RCC 7860 (cell line): Measurements from ENCODE around the gene RPL13A.

Source experiments
- DNase-seq: peaks from one replicate; pipeline ENCODE4 v3.0.0-alpha.2; 2015; ENCODE audit warnings: low spot score
- FAIRE-seq: peaks from 2 replicates; lab custom pipeline; 2012; peaks lifted over from hg19 to GRCh38; lab: Jason Lieb, UNC

Gene RPL13A

DNA sequence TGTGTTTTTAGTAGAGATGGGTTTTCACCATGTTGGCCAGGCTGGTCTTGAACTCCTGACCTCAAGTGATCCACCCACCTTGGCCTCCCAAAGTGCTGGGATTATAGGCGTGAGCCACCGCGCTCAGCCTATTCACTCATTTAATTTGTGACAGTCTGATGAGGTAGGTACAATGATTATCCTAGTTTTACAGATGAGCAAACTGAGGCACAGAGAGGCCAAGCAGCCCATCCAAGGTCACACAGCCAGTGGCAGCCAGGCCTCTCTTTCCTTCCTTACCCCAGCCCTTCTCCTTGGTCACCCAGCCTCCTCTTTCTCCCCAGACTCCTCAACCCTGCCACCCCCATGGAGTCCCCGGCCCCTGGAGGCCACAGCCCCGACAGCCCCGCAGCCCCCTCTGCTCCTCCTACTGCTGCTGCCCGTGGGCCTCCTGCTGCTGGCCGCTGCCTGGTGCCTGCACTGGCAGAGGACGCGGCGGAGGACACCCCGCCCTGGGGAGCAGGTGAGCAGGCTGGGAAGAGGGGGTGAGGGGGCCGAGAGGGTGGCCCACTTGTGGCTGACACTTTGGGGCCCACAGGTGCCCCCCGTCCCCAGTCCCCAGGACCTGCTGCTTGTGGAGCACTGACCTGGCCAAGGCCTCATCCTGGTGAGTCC is 7.3 kb upstream of the RPL13A start:
- DNase-seq = no peak
- no peak for FAIRE-seq

DNA sequence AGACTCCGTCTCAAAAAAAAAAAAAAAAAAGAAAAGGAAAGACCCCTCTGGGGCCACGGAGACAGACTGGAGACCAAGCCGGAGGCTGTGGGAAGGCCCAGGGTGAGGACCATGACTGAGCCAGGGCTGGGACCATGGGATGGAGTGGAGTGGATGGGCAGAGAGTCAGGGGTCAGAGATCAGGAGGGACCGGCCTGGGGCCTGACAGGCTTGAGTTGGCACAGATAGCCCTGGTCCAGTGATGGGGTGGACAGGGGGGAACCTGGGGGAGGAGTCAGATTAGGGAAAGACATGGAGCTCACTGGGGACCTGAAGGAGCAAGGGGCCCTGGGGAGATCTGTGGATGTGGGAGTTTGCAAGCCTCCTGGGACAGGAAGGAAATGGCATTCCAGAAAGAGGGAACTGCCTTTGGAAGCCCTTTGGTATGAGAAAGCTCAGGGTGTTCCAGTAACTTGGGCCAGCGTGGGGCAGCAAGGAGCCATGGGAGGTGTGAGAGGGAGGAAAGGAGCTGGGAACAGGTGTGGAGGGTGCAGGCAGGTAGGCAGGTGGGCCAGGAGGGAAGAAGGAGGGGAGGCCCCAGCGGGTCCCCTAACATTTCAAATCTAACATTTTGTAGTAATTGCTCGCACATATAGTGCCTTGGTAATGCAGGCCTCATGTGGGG is 6.3 kb upstream of the RPL13A start:
- no peak for DNase-seq
- no peak for FAIRE-seq

DNA sequence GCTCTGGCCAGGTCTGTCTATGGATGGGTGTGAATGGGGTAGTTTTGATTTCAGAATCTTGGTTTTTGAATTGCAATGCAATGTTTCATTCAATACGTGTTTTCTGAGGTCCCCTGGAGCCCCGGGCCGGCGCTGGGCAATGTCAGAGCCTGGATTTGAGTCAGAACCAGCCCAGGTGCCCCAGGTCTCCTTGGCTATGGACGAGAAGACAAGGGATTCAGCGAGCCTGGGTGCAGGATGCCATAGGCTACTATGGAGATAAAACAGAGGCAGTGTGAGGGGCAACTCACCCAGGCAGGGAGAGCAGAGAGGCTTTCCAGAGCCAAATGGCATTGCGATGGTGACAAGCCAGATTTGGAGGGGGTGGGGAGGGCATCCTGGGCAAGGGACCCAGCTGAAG is 1.2 kb upstream of the RPL13A start:
- DNase-seq (no peak), FAIRE-seq (no peak)

DNA sequence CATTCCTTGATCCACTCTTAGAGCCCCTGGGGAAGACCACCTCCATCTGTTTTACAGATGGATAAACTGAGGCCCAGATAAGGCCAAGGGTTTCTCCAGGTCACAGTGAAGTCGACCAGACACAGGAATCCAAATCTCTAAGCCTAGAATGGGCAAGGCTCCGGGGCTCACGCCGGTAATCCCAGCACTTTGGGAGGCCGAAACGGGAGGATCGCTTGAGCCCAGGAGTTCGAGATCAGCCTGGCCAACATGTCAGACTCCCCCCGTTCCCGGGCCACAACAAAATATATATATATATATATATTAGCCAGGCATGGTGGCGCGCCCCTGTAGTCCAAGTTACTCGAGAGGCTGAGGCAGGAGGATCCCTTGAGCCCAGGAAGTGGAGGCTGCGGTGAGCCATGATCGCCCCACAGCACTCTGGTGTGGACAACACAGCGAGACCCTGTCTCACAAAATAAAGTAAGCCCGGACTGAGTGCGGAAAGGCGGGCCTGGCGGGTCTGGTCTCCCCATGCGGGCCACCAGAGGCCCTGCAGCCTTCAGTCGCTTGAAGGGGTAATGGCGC is 615 bp upstream of the RPL13A start:
- DNase-seq (no peak), FAIRE-seq (no peak)

DNA sequence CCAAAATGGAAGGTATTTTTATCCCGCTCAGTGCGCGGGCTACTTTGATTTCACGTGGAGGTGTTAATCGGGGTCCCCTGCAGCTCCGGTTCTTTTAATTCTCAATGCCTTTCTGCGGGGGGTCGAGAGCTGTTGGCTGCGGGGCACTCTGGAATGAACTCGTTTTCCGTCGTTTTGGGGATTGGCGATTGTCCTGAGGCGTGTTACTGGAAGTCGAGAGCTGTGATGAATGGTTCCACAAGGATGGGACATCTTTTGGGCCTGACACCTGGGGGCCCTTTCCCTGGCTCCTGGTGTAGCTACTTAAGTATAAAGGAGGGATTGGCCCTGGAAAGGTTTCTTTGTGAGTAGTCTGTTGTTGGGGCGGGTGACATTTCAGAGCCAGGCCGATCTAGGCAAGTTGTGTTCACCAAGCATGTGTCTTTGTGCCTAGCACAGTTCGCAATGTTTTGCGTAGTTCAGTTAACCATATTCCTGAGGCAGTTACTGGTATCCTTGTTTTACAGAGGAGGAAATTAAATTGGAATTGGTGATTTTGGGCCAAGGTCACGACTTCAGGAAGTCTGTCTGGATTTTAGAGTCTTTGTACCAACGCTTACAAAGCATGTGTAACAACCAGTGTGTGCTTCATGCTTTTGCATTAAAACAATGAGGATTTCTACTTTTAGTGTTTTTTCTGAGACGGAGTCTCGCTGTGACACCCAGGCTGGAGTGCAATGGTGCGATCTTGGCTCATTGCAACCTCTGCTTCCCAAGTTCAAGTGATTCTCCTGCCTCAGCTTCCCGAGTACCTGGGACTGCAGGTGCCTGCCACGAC is 846 bp downstream of the RPL13A start:
- no peak for FAIRE-seq

DNA sequence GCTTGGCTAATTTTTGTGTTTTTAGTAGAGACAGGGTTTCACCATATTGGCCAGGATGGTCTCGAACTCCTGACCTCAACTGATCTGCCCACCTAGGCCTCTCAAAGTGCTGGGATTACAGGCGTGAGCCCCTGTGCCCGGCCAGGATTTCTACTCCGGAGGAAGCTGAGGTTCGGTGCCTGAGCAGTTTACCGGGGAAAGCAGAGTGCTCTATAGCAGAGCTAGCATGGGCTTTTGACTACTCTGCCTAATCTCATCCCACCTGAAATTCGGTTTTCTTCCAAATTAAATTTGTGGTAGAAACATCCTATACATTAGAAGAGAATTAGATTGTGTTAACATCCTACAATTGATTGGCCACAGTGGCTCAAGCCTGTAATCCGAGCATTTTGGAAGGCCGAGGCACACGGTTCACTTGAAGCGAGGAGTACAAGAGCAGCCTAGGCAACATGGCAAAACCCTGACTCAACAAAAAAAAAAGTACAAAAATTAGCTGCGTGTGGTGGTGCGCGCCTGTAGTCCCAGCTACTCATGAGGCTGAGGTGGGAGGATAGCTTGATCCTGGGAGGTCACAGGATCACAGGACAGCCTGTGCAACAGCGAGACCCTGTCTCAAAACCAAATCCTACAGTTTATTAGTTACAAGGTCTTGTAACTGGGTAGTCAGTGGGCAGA is 1.6 kb downstream of the RPL13A start:
- no peak for FAIRE-seq
- DNase-seq = no peak

More for the DNA sequence above, 846 bp downstream of the RPL13A start:
- DNase-seq = no peak

DNA sequence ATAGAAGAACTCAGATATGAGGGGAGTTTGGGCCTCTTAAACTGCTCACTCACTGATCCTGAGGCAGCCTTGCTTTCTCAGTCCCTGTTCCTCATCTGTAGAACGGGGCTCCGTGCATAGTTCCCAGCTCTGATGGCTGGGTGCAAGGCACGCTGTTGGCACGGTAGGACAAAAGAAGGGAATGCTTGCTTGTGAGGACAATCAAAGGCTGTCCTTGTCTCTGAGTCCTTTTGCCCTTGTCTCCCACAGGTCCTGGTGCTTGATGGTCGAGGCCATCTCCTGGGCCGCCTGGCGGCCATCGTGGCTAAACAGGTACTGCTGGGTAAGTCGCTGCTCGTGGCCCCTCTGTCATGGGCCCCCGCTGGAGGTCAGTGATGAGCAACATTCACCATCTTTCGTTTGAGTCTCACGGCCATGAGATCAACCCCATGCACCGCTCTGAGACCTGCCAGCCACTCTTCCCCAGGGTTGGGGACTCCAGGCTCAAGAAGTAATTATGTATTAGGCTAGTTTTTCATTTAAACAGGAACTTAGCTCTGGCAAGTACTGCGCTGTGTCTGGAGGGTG is 2.3 kb downstream of the RPL13A start:
- no peak for FAIRE-seq
- no peak for DNase-seq

DNA sequence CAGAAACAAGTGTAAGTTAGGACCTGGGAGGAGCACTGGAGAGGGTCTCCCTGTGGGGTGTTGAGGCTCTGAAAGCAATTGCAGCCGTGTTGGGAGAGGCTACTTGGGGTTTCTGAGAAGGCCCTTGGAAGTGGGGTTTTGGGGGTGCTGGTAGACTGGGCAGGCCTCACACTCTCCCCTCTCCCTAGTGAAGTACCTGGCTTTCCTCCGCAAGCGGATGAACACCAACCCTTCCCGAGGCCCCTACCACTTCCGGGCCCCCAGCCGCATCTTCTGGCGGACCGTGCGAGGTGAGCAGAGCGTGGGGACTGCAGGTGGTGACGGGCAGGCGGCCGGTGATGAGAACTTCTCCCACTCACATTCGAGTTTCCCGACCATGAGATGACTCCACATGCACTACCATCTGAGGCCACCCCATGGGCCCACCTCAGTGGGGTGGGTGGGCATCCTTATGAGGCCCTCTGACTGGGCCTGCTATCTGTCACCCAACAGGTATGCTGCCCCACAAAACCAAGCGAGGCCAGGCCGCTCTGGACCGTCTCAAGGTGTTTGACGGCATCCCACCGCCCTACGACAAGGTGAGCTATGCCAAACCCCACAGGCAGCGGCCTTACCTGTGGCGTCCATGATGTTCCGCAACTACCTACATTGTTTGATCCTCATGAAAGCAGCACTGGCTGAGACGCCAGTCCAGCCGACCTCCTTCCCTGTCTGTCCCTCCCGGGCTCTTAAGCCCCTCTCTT is 3.0 kb downstream of the RPL13A start:
- no peak for FAIRE-seq
- DNase-seq = no peak

DNA sequence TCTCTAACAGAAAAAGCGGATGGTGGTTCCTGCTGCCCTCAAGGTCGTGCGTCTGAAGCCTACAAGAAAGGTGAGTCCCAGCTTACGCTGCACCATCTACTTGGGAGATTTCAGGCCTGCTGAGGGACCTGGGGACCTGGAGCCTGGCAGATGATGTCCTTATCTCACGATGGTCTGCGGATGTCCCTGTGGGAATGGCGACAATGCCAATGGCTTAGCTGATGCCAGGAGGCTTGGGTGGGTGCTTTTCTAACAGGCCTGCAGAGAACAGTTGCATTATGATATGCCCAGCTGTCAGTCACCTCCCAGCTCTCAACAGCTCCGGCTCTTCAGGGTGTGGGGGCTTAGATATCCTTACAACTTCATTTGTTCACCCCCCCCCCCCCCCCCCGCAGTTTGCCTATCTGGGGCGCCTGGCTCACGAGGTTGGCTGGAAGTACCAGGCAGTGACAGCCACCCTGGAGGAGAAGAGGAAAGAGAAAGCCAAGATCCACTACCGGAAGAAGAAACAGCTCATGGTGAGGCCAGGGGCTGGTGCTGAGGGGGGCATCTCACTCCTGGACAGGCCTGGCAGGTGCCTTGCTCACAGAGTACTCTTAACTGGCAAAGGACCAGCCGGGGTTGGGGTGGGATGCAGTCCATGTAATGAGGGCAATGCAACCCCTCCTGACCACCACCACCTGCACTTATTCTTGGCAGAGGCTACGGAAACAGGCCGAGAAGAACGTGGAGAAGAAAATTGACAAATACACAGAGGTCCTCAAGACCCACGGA is 3.8 kb downstream of the RPL13A start:
- no peak for FAIRE-seq

DNA sequence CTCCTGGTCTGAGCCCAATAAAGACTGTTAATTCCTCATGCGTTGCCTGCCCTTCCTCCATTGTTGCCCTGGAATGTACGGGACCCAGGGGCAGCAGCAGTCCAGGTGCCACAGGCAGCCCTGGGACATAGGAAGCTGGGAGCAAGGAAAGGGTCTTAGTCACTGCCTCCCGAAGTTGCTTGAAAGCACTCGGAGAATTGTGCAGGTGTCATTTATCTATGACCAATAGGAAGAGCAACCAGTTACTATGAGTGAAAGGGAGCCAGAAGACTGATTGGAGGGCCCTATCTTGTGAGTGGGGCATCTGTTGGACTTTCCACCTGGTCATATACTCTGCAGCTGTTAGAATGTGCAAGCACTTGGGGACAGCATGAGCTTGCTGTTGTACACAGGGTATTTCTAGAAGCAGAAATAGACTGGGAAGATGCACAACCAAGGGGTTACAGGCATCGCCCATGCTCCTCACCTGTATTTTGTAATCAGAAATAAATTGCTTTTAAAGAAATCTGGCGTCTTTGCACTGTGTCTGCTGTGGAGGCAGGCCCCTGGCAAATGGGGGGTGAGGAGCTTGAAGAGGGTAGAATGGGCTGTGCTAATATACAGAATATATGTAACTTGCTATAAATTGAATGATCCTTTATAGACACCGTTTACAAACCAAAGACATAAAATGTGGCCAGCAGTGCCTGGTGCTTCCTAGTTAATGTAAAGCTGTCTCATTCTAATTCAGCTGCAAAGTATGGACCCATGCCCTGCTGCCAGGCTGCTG is 4.6 kb downstream of the RPL13A start:
- DNase-seq = no peak
- no peak for FAIRE-seq

More for the DNA sequence above, 3.8 kb downstream of the RPL13A start:
- DNase-seq = no peak

DNA sequence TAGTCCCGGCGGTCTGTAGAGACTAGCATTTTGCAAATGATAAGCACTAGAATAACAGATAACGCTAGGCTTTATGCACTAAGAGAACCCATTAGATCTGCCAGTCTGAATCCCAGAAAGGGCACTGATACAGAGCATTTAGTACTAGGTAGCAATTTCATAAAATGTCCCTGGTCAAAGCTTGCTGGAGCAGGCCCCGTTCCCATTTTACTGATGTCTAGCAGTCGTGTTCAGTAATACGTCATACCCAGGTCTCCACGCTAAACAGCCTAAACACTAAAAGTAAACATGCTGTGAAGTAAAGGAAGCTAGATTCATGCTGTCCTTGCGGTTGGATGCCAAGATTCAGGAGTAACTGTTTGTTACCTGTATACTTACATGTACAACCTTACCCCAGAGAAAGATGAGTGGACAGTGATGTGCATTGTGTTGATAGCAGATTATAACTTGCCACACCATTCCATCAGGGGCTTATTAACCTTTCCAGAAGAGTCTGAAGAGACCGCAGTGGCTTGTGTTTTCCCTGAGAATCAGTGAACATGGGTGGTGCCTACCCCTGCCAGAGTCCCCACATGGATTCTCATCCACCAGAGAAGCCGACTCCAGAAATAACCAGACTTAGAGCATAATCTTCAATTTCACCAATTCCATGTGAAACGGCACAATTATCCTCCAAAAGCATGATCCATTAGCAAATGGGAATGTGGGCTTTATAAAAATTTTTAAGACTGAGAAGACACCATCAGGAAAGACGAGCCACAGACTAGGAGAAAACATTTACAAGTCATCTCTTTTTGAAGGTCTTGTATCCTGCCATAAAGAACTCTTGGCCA is 5.4 kb downstream of the RPL13A start:
- FAIRE-seq (no peak), DNase-seq (peak; percentile 47)

DNA sequence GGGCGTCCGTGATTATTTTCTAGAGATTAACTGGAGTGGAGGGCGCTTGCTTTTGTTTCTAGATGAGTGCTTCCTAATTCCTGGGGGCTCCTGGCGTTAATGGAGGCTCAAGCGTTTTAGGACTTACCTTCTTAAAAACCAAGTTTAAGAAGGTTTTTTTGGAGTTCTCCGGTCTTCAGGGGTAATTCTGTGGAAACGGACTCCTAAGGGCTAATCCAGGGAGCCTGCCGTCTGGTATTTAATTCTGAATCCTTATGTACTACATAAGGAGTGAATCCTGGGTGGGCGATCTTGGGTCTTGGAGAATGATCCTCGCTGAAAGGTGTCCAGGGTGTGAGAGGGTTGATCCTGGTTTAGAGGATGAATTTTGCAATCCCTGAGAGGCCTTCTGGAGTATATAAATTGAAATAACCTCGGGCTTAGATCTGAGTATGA is 9.2 kb downstream of the RPL13A start:
- FAIRE-seq (no peak), DNase-seq (no peak)

DNA sequence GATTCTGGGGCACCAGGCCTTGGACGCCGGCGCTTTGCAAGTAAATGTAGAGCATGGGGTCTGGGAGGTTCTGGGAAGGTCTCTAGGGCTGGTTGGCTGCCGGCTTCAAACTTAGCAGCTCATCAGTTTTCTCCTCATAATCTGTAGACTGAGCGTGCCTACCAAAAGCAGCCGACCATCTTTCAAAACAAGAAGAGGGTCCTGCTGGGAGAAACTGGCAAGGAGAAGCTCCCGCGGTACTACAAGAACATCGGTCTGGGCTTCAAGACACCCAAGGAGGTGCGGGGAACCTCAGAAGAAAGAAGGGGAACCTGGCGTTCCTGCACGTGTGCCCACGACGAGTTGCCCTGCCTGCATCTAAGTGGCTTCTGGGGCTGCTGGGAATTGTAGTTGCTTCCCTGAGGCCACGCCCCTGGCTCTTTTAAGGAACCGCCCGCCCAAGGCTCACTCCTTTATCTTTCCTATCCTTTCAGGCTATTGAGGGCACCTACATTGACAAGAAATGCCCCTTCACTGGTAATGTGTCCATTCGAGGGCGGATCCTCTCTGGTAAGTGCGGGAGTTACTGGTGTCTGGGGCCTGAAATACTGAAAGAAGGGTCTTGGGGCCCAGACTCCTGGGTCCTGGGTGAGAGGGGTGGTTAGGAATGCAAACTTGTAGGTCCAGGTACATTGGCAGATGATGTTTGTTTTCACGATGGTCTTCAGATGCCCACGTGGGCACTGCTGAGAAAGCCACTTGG is 9.8 kb downstream of the RPL13A start:
- DNase-seq (peak; percentile 14), FAIRE-seq (no peak)

DNA sequence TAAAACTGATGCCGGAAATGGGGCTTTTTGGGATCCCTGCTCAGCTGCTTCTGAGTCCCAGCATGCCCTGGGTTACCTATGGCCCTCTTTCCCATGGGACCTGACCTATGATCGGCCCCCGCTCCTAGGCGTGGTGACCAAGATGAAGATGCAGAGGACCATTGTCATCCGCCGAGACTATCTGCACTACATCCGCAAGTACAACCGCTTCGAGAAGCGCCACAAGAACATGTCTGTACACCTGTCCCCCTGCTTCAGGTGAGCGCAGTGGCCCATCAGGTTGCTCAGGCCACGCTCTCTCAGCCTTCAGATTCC is 10.3 kb downstream of the RPL13A start:
- FAIRE-seq = no peak
- DNase-seq = no peak

DNA sequence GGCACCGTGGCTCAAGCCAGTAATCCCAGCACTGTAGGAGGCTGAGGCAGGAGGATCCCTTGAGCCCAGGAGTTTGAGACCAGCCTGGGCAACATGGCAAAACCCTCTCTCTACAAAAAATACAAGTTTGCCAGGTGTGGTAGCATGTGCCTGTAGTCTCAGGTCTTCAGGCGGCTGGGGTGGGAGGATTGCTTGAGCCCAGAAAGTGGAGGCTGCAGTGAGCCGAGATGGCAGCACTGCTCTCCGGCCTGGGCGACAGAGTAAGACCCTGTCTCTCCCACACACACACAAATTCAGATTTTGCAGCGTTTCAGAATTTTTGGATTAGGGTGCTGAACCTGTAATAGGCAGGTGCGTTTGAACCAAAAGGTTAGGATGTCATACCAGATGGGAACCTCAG is 11.1 kb downstream of the RPL13A start:
- DNase-seq (no peak), FAIRE-seq (no peak)

DNA sequence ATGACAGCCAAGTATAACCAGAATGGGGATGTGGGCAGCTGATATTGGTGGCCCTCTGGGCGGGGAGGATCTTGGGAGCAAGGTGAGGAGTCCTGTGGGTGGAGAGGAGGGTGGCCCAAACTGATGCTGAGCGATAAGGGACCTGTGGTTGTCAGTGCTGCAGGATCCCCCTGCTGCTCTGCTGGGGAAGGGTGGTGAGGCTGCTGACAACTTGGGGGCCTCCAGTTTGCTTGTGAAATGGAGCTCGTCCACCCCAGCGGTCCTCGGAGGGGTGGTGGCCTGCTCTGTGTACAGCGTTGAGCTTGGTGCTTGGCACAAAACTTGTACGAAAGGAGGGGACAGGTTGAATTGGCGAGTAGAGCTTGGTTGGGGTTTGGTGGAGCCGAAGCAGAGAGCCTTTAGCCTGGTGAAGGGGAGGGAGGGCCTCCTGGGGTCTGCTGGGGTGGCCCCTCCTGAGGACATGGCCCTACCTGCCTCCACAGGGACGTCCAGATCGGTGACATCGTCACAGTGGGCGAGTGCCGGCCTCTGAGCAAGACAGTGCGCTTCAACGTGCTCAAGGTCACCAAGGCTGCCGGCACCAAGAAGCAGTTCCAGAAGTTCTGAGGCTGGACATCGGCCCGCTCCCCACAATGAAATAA is 11.7 kb downstream of the RPL13A start:
- FAIRE-seq (no peak), DNase-seq (no peak)
